Measurements from ENCODE around the gene GSAP. TPM values are rescaled to one million over a fixed set of nuclear protein-coding genes. Genes with fewer than 3 reads are reported as not detected.

The GSAP gene
- total RNA-seq, 1 donor from 2014 or later = 9.3 TPM

GRCh38 chr7:77327067-77327931, 88.8 kb downstream of the GSAP start:
- DNase-seq (ENCODE audit: low read depth) = peak; percentile 80

- peak; percentile 76 for DNase-seq (ENCODE audit: low read depth)
Measured at GRCh38 chr7:77326131-77326530, 90.0 kb downstream of the GSAP start.

- no peak for DNase-seq (ENCODE audit: low read depth)
Measured at GRCh38 chr7:77321300-77321699, 94.8 kb downstream of the GSAP start.

- no peak for DNase-seq (ENCODE audit: low read depth)
Measured at GRCh38 chr7:77320714-77321113, 95.4 kb downstream of the GSAP start.

GRCh38 chr7:77320137-77320536, 96.0 kb downstream of the GSAP start:
- no peak for DNase-seq (ENCODE audit: low read depth)

- DNase-seq (ENCODE audit: low read depth) = no peak
Measured at GRCh38 chr7:77318019-77318418, 98.1 kb downstream of the GSAP start.

- DNase-seq (ENCODE audit: low read depth) = peak; percentile 89
Measured at GRCh38 chr7:77316219-77316978, 99.8 kb downstream of the GSAP start.

- no peak for DNase-seq (ENCODE audit: low read depth)
Measured at GRCh38 chr7:77315182-77315591, 101.0 kb downstream of the GSAP start.

- no peak for DNase-seq (ENCODE audit: low read depth)
Measured at GRCh38 chr7:77313876-77314480, 102.2 kb downstream of the GSAP start.

- DNase-seq (ENCODE audit: low read depth) = no peak
Measured at GRCh38 chr7:77313085-77313484, 103.1 kb downstream of the GSAP start.

- DNase-seq (ENCODE audit: low read depth) = no peak
Measured at GRCh38 chr7:77310982-77311381, 105.2 kb downstream of the GSAP start.

GRCh38 chr7:77309714-77310220, 106.4 kb downstream of the GSAP start:
- peak; percentile 96 for DNase-seq (ENCODE audit: low read depth)

GRCh38 chr7:77308792-77309191, 107.4 kb downstream of the GSAP start:
- DNase-seq (ENCODE audit: low read depth) = peak; percentile 84

GRCh38 chr7:77306231-77307067, 109.7 kb downstream of the GSAP start:
- DNase-seq (ENCODE audit: low read depth) = peak; percentile 63

- no peak for DNase-seq (ENCODE audit: low read depth)
Measured at GRCh38 chr7:77295549-77295948, 120.6 kb downstream of the GSAP start.

GRCh38 chr7:77293046-77293445, 123.1 kb downstream of the GSAP start:
- no peak for DNase-seq (ENCODE audit: low read depth)

- DNase-seq (ENCODE audit: low read depth) = no peak
Measured at GRCh38 chr7:77290425-77290824, 125.7 kb downstream of the GSAP start.

GRCh38 chr7:77289387-77289786, 126.8 kb downstream of the GSAP start:
- DNase-seq (ENCODE audit: low read depth) = no peak

GRCh38 chr7:77288676-77289320, 127.4 kb downstream of the GSAP start:
- DNase-seq (ENCODE audit: low read depth) = peak; percentile 23

GRCh38 chr7:77284616-77285015, 131.5 kb downstream of the GSAP start:
- DNase-seq (ENCODE audit: low read depth) = no peak

- peak; percentile 16 for DNase-seq (ENCODE audit: low read depth)
Measured at GRCh38 chr7:77284005-77284404, 132.1 kb downstream of the GSAP start.
